ENCODE results near the gene MLLT3. TPM values are rescaled to one million over a fixed set of nuclear protein-coding genes. Genes with fewer than 3 reads are reported as not detected.

Gene MLLT3
- total RNA-seq, 1 experiment from 2014 or later: 24.4 TPM

- Histone ChIP-seq H3K36me3 (ENCODE audit: control insufficient read depth, insufficient read depth, low read length) (no peaks in the 10 kb centered on the region), H3K4me1 (peaks cover 15% of the 10 kb centered on the region), H3K4me3 (ENCODE audit: low read depth, low read length) (peak overlapping the region; percentile 62), H3K27me3 (replicated peaks; ENCODE audit: control insufficient read depth, insufficient read depth, low read length) (no peaks in the 10 kb centered on the region), H3K9me3 (no peaks in the 10 kb centered on the region)
- DNase-seq: peak in 1 of 2 experiments; percentile 27
- Mint-ChIP-seq H3K36me3 (ENCODE audit: insufficient read depth, unreplicated experiment) (no peaks in the 10 kb centered on the region), H3K9me3 (ENCODE audit: unreplicated experiment) (no peaks in the 10 kb centered on the region), H3K4me1 (ENCODE audit: low read depth, unreplicated experiment) (peaks cover 6% of the 10 kb centered on the region), H3K27me3 (ENCODE audit: insufficient read depth, unreplicated experiment) (no peaks in the 10 kb centered on the region), H3K27ac (ENCODE audit: unreplicated experiment) (peak overlapping the region; percentile 76), H3K4me3 (ENCODE audit: unreplicated experiment) (peak overlapping the region; percentile 69)
- TF ChIP-seq, protein P1, sequence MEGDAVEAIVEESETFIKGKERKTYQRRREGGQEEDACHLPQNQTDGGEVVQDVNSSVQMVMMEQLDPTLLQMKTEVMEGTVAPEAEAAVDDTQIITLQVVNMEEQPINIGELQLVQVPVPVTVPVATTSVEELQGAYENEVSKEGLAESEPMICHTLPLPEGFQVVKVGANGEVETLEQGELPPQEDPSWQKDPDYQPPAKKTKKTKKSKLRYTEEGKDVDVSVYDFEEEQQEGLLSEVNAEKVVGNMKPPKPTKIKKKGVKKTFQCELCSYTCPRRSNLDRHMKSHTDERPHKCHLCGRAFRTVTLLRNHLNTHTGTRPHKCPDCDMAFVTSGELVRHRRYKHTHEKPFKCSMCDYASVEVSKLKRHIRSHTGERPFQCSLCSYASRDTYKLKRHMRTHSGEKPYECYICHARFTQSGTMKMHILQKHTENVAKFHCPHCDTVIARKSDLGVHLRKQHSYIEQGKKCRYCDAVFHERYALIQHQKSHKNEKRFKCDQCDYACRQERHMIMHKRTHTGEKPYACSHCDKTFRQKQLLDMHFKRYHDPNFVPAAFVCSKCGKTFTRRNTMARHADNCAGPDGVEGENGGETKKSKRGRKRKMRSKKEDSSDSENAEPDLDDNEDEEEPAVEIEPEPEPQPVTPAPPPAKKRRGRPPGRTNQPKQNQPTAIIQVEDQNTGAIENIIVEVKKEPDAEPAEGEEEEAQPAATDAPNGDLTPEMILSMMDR (IDR thresholded peaks at IDR 0.05; ENCODE audit: insufficient read depth in 1 of 2, low read depth in 1 of 2, low read length in 1 of 2, severe bottlenecking in 1 of 2, unreplicated experiment in 1 of 2): no peak
- no TSS peak for BruUV-seq (replicated peaks)
- intact Hi-C loops (cut with micrococcal nuclease; ENCODE audit: unreplicated experiment): loop anchor here (1.0 to 5.0 kb wide), 6 partner anchors 9 to 476 kb away; no protein-coding TSS in a partner anchor
- ChIA-PET CTCF (no interaction called here), POLR2A (interaction anchor here (0.7 kb wide), 1 partner anchor 674 kb away, joined by 4 read pairs; no protein-coding TSS in a partner anchor)
Observed at GRCh38 chr9:20620650-20621470, 1.4 kb downstream of the MLLT3 start.

DNA sequence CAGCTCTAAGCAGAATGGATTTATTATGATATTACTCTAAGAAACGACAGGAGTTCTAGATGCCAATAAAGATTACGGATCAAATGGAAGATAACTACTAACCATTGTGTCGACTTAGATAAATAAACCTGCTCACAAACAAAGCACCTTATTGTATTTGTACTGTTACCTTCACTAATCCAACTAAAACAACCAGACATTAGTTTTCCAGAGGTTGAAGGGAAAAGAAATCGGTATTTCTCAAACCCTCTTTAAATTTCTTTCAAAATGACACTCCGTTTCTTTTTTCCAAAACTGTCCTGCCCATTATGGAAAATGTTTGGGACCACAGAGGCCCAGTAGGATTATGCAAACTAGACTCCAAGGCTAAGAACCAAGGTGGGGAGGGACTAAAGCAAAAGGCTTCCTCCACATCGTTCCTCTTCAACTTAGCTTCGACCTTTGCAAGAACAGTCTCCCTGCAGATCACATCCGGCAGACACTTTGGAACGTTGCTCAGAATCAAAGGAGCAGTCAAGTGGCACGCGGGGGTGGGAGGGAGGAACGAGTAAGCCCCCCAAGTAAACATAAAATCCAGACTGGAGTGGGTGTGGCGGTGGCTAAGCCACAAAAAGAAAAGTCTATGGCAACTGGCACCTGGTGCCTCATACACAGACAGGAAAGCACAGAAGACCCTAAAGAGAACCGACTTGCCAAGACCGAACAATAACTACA, 2.7 kb downstream of the MLLT3 start:
- no peaks in the 10 kb centered on the region for H3K9me3 ChIP-seq
- TF ChIP-seq, protein P1 (IDR thresholded peaks at IDR 0.05; ENCODE audit: insufficient read depth in 1 of 2, low read depth in 1 of 2, low read length in 1 of 2, severe bottlenecking in 1 of 2, unreplicated experiment in 1 of 2): no peak
- no peaks in the 10 kb centered on the region for H3K36me3 Mint-ChIP-seq (ENCODE audit: insufficient read depth, unreplicated experiment)
- ChIA-PET CTCF (interaction anchor here (0.6 to 0.7 kb wide), 2 partner anchors 93 to 1457 kb away, joined by 3 read pairs; no protein-coding TSS in a partner anchor), POLR2A (interaction anchor here (0.6 to 0.9 kb wide), 2 partner anchors 65 to 462 kb away, joined by 3 to 5 read pairs; partner anchors contain the start of gene FOCAD)
- no peaks in the 10 kb centered on the region for H3K27me3 ChIP-seq (replicated peaks; ENCODE audit: control insufficient read depth, insufficient read depth, low read length)
- TSS peak; percentile 17 for BruUV-seq (replicated peaks)
- no peaks in the 10 kb centered on the region for H3K36me3 ChIP-seq (ENCODE audit: control insufficient read depth, insufficient read depth, low read length)
- no peaks in the 10 kb centered on the region for H3K27me3 Mint-ChIP-seq (ENCODE audit: insufficient read depth, unreplicated experiment)
- DNase-seq: peak in 1 of 2 experiments; percentile 23
- H3K4me3 Mint-ChIP-seq (ENCODE audit: unreplicated experiment): peak overlapping the region; percentile 69
- peaks cover 15% of the 10 kb centered on the region for H3K4me1 ChIP-seq
- H3K4me1 Mint-ChIP-seq (ENCODE audit: low read depth, unreplicated experiment): peaks cover 6% of the 10 kb centered on the region
- H3K4me3 ChIP-seq (ENCODE audit: low read depth, low read length): peak overlapping the region; percentile 62
- intact Hi-C loops (cut with micrococcal nuclease; ENCODE audit: unreplicated experiment): loop anchor here (1.0 to 5.0 kb wide), 6 partner anchors 7 to 478 kb away; no protein-coding TSS in a partner anchor
- H3K9me3 Mint-ChIP-seq (ENCODE audit: unreplicated experiment): no peaks in the 10 kb centered on the region
- peak overlapping the region; percentile 76 for H3K27ac Mint-ChIP-seq (ENCODE audit: unreplicated experiment)

- H3K27me3 ChIP-seq (replicated peaks; ENCODE audit: control insufficient read depth, insufficient read depth, low read length): no peaks in the 10 kb centered on the region
- BruUV-seq (replicated peaks): no TSS peak
- ChIA-PET CTCF (no interaction called here), POLR2A (interaction anchor here (0.9 kb wide), 1 partner anchor 66 kb away, joined by 5 read pairs; the partner anchor contains the start of gene FOCAD)
- H3K9me3 ChIP-seq: no peaks in the 10 kb centered on the region
- Mint-ChIP-seq H3K27me3 (ENCODE audit: insufficient read depth, unreplicated experiment) (no peaks in the 10 kb centered on the region), H3K4me1 (ENCODE audit: low read depth, unreplicated experiment) (peaks cover 6% of the 10 kb centered on the region), H3K9me3 (ENCODE audit: unreplicated experiment) (no peaks in the 10 kb centered on the region), H3K27ac (ENCODE audit: unreplicated experiment) (no peak overlapping the region), H3K36me3 (ENCODE audit: insufficient read depth, unreplicated experiment) (no peaks in the 10 kb centered on the region), H3K4me3 (ENCODE audit: unreplicated experiment) (peak overlapping the region; percentile 22)
- no peak overlapping the region for H3K4me3 ChIP-seq (ENCODE audit: low read depth, low read length)
- H3K4me1 ChIP-seq: peaks cover 22% of the 10 kb centered on the region
- no peaks in the 10 kb centered on the region for H3K36me3 ChIP-seq (ENCODE audit: control insufficient read depth, insufficient read depth, low read length)
- TF ChIP-seq, protein P1 (IDR thresholded peaks at IDR 0.05; ENCODE audit: insufficient read depth in 1 of 2, low read depth in 1 of 2, low read length in 1 of 2, severe bottlenecking in 1 of 2, unreplicated experiment in 1 of 2): no peak
- no peak for DNase-seq
- intact Hi-C loops (cut with micrococcal nuclease; ENCODE audit: unreplicated experiment): no loop called here
Observed at GRCh38 chr9:20618361-20618802, 3.9 kb downstream of the MLLT3 start.

Measured in Caco-2 (cell line).